Parathyroid adenoma (tissue), 2 donors: ENCODE results near the gene RBMS3.

ENCODE experiments used
- H2AFZ ChIP-seq: fragments of 300-600 bp; sonication (generic); one replicate; pipeline ENCODE4 v1.7.0; 2017; ENCODE audit warnings: antibody characterized with exemption, mild to moderate bottlenecking
- H3K27ac ChIP-seq: fragments of 300-600 bp; sonication (generic); one replicate; pipeline ENCODE4 v1.7.0; 2017
- H3K27me3 ChIP-seq: fragments of 300-600 bp; sonication (generic); one replicate; pipeline ENCODE4 v1.7.0; 2017; ENCODE audit warnings: low read length; ENCODE audit not compliant: control insufficient read depth, insufficient read depth
- H3K36me3 ChIP-seq: fragments of 300-600 bp; sonication (generic); one replicate; pipeline ENCODE4 v1.7.0; 2017; ENCODE audit warnings: low read length; ENCODE audit not compliant: control insufficient read depth, insufficient read depth
- H3K4me1 ChIP-seq: fragments of 300-600 bp; sonication (generic); one replicate; pipeline ENCODE4 v1.7.0; 2017; ENCODE audit warnings: control low read depth
- H3K4me2 ChIP-seq: fragments of 300-600 bp; sonication (generic); one replicate; pipeline ENCODE4 v1.7.0; 2017; ENCODE audit warnings: low read length
- H3K4me3 ChIP-seq: fragments of 300-600 bp; sonication (generic); one replicate; pipeline ENCODE4 v1.7.0; 2017; ENCODE audit warnings: low read depth, low read length
- H3K79me2 ChIP-seq: fragments of 300-600 bp; sonication (generic); one replicate; pipeline ENCODE4 v1.7.0; 2017; ENCODE audit warnings: control low read depth
- H3K9ac ChIP-seq: fragments of 300-600 bp; sonication (generic); one replicate; pipeline ENCODE4 v1.7.0; 2017; ENCODE audit warnings: mild to moderate bottlenecking
- H3K9me3 ChIP-seq: fragments of 300-600 bp; sonication (generic); one replicate; pipeline ENCODE4 v1.7.0; 2017; ENCODE audit warnings: low read length; ENCODE audit not compliant: control insufficient read depth
- TF ChIP-seq, protein P1 (sequence below): fragments of 300-600 bp; sonication (generic); IDR thresholded peaks from one replicate; pipeline ENCODE4 v1.7.0; 2017; ENCODE audit warnings: antibody characterized with exemption, mild to moderate bottlenecking
- donor health status: primary hyperparathyroidism.

Gene RBMS3

DNA sequence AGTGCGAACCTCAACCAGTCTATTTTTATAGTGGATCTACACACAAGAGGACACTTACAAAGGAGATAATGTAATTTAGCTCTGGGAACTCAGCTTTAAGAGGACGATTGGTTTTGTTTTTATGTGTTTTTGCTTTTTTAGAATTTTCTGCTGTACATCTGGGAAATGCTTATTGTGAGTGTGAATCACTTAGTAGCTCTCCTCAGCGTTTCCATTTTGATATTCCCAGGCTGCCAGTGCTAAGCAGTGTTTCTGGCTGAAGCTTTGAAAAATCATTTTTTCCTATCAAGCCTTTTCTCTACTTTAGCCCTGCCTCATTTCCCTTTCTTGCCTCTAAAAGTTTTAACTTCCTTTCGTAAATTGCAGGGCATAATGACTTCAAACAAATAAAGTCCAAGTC lies 117.9 kb downstream of the RBMS3 start:
- no peak overlapping the region for H2AFZ ChIP-seq
- H3K27ac ChIP-seq, result no peak overlapping the region
- no peak overlapping the region for H3K9ac ChIP-seq
- H3K4me2 ChIP-seq, result no peak overlapping the region
- H3K27me3 ChIP-seq, result no peaks in the 10 kb centered on the region
- no peaks in the 10 kb centered on the region for H3K79me2 ChIP-seq
- TF ChIP-seq, protein P1, sequence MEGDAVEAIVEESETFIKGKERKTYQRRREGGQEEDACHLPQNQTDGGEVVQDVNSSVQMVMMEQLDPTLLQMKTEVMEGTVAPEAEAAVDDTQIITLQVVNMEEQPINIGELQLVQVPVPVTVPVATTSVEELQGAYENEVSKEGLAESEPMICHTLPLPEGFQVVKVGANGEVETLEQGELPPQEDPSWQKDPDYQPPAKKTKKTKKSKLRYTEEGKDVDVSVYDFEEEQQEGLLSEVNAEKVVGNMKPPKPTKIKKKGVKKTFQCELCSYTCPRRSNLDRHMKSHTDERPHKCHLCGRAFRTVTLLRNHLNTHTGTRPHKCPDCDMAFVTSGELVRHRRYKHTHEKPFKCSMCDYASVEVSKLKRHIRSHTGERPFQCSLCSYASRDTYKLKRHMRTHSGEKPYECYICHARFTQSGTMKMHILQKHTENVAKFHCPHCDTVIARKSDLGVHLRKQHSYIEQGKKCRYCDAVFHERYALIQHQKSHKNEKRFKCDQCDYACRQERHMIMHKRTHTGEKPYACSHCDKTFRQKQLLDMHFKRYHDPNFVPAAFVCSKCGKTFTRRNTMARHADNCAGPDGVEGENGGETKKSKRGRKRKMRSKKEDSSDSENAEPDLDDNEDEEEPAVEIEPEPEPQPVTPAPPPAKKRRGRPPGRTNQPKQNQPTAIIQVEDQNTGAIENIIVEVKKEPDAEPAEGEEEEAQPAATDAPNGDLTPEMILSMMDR, result no peak
- peaks cover 2% of the 10 kb centered on the region for H3K9me3 ChIP-seq
- H3K4me3 ChIP-seq, result no peak overlapping the region
- H3K4me1 ChIP-seq, result no peaks in the 10 kb centered on the region
- no peaks in the 10 kb centered on the region for H3K36me3 ChIP-seq

- TF ChIP-seq, protein P1, result no peak
- no peaks in the 10 kb centered on the region for H3K36me3 ChIP-seq
These were observed 125.5 kb downstream of the RBMS3 start for GRCh38 chr3:29406291-29406832.

GRCh38 chr3:29408676-29409075 lies 127.8 kb downstream of the RBMS3 start:
- Histone ChIP-seq H3K27me3 (no peaks in the 10 kb centered on the region), H3K79me2 (no peaks in the 10 kb centered on the region), H2AFZ (no peak overlapping the region), H3K36me3 (no peaks in the 10 kb centered on the region), H3K27ac (no peak overlapping the region), H3K9me3 (no peaks in the 10 kb centered on the region), H3K4me3 (no peak overlapping the region), H3K4me1 (peaks cover 4% of the 10 kb centered on the region), H3K4me2 (no peak overlapping the region), H3K9ac (no peak overlapping the region)
- TF ChIP-seq, protein P1, result no peak

More at GRCh38 chr3:29406291-29406832, 125.5 kb downstream of the RBMS3 start:
- no peak overlapping the region for H3K4me2 ChIP-seq
- H3K9me3 ChIP-seq, result no peaks in the 10 kb centered on the region
- no peaks in the 10 kb centered on the region for H3K79me2 ChIP-seq
- no peak overlapping the region for H2AFZ ChIP-seq
- H3K27me3 ChIP-seq, result no peaks in the 10 kb centered on the region
- no peak overlapping the region for H3K9ac ChIP-seq
- peaks cover 4% of the 10 kb centered on the region for H3K4me1 ChIP-seq
- no peak overlapping the region for H3K4me3 ChIP-seq
- no peak overlapping the region for H3K27ac ChIP-seq

GRCh38 chr3:29409409-29409808 lies 128.5 kb downstream of the RBMS3 start:
- no peaks in the 10 kb centered on the region for H3K9me3 ChIP-seq
- H3K79me2 ChIP-seq, result no peaks in the 10 kb centered on the region
- H3K4me1 ChIP-seq, result peaks cover 9% of the 10 kb centered on the region
- H3K27me3 ChIP-seq, result no peaks in the 10 kb centered on the region
- no peak overlapping the region for H3K4me3 ChIP-seq
- TF ChIP-seq, protein P1, result no peak
- no peak overlapping the region for H3K27ac ChIP-seq
- H3K9ac ChIP-seq, result no peak overlapping the region
- H3K36me3 ChIP-seq, result no peaks in the 10 kb centered on the region
- no peak overlapping the region for H3K4me2 ChIP-seq
- H2AFZ ChIP-seq, result no peak overlapping the region

DNA sequence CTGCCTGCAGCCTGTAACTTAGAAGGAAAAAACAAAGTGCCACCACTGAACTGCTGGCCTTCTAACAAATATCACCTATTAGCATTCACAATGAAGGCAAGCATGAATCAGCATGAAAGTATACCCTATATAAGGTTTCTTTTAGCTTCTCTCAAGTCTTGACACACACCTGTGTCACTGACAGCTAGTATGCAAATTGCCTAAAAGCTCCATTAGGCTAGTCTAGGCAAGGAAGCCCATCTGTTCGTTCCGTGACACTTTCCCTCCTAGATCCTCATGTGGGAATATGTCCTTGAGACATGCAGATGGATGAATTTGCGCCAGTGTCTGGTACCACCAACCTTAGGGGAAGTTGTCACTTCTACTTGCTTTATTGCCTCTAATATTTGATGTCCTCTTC lies 129.3 kb downstream of the RBMS3 start:
- no peak overlapping the region for H3K27ac ChIP-seq
- H3K4me1 ChIP-seq, result peaks cover 9% of the 10 kb centered on the region

More for the DNA sequence above, 129.3 kb downstream of the RBMS3 start:
- H2AFZ ChIP-seq, result no peak overlapping the region
- H3K27me3 ChIP-seq, result no peaks in the 10 kb centered on the region
- H3K9me3 ChIP-seq, result no peaks in the 10 kb centered on the region
- H3K9ac ChIP-seq, result no peak overlapping the region
- H3K36me3 ChIP-seq, result no peaks in the 10 kb centered on the region
- no peaks in the 10 kb centered on the region for H3K79me2 ChIP-seq
- H3K4me3 ChIP-seq, result no peak overlapping the region
- no peak overlapping the region for H3K4me2 ChIP-seq
- TF ChIP-seq, protein P1, result no peak
